ENCODE measurements around the gene ATP6V1G3.
"Not testable (repeated sequence)": the region's sequence is repeated elsewhere in the genome, so short reads cannot be mapped to it uniquely, and the experiment has no call there.

ATP6V1G3 gene

GRCh38 chr1:198538579-198539364, 1.7 kb downstream of the ATP6V1G3 start:
- no peaks in the 10 kb centered on the region for H3K36me3 ChIP-seq (ENCODE audit: control insufficient read depth, insufficient read depth, low read length)
- H3K4me1 ChIP-seq (ENCODE audit: control insufficient read depth, insufficient read depth, low read length): no peaks in the 10 kb centered on the region
- H3K9ac ChIP-seq (ENCODE audit: low read depth, low read length): no peak overlapping the region
- H3K9me3 ChIP-seq (ENCODE audit: control insufficient read depth, insufficient read depth, low read length): no peaks in the 10 kb centered on the region
- no peaks in the 10 kb centered on the region for H3K27me3 ChIP-seq (ENCODE audit: control insufficient read depth, insufficient read depth, low read length)
- H3K4me3 ChIP-seq (ENCODE audit: low read depth, low read length): no peak overlapping the region

GRCh38 chr1:198535631-198536030, 4.8 kb downstream of the ATP6V1G3 start:
- no peak overlapping the region for H3K9ac ChIP-seq (ENCODE audit: low read depth, low read length)
- no peaks in the 10 kb centered on the region for H3K27me3 ChIP-seq (ENCODE audit: control insufficient read depth, insufficient read depth, low read length)
- no peaks in the 10 kb centered on the region for H3K36me3 ChIP-seq (ENCODE audit: control insufficient read depth, insufficient read depth, low read length)
- no peak overlapping the region for H3K4me3 ChIP-seq (ENCODE audit: low read depth, low read length)
- no peaks in the 10 kb centered on the region for H3K4me1 ChIP-seq (ENCODE audit: control insufficient read depth, insufficient read depth, low read length)
- H3K9me3 ChIP-seq (ENCODE audit: control insufficient read depth, insufficient read depth, low read length): no peaks in the 10 kb centered on the region

GRCh38 chr1:198534548-198535418, 5.7 kb downstream of the ATP6V1G3 start:
- H3K9me3 ChIP-seq (ENCODE audit: control insufficient read depth, insufficient read depth, low read length): no peaks in the 10 kb centered on the region
- no peaks in the 10 kb centered on the region for H3K27me3 ChIP-seq (ENCODE audit: control insufficient read depth, insufficient read depth, low read length)
- no peaks in the 10 kb centered on the region for H3K4me1 ChIP-seq (ENCODE audit: control insufficient read depth, insufficient read depth, low read length)
- H3K4me3 ChIP-seq (ENCODE audit: low read depth, low read length): no peak overlapping the region
- H3K36me3 ChIP-seq (ENCODE audit: control insufficient read depth, insufficient read depth, low read length): no peaks in the 10 kb centered on the region
- no peak overlapping the region for H3K9ac ChIP-seq (ENCODE audit: low read depth, low read length)

- Histone ChIP-seq H3K4me1 (ENCODE audit: control insufficient read depth, insufficient read depth, low read length) (no peaks in the 10 kb centered on the region), H3K4me3 (ENCODE audit: low read depth, low read length) (no peak overlapping the region), H3K27me3 (ENCODE audit: control insufficient read depth, insufficient read depth, low read length) (no peaks in the 10 kb centered on the region)
Observed at GRCh38 chr1:198531891-198532290, 8.6 kb downstream of the ATP6V1G3 start.

GRCh38 chr1:198530953-198531352, 9.5 kb downstream of the ATP6V1G3 start:
- Histone ChIP-seq H3K9me3 (ENCODE audit: control insufficient read depth, insufficient read depth, low read length) (no peaks in the 10 kb centered on the region), H3K4me3 (ENCODE audit: low read depth, low read length) (no peak overlapping the region), H3K4me1 (ENCODE audit: control insufficient read depth, insufficient read depth, low read length) (no peaks in the 10 kb centered on the region), H3K36me3 (ENCODE audit: control insufficient read depth, insufficient read depth, low read length) (no peaks in the 10 kb centered on the region), H3K9ac (ENCODE audit: low read depth, low read length) (no peak overlapping the region), H3K27me3 (ENCODE audit: control insufficient read depth, insufficient read depth, low read length) (no peaks in the 10 kb centered on the region)

More at GRCh38 chr1:198531891-198532290, 8.6 kb downstream of the ATP6V1G3 start:
- no peaks in the 10 kb centered on the region for H3K36me3 ChIP-seq (ENCODE audit: control insufficient read depth, insufficient read depth, low read length)
- no peak overlapping the region for H3K9ac ChIP-seq (ENCODE audit: low read depth, low read length)
- H3K9me3 ChIP-seq (ENCODE audit: control insufficient read depth, insufficient read depth, low read length): no peaks in the 10 kb centered on the region

GRCh38 chr1:198529414-198529813, 11.1 kb downstream of the ATP6V1G3 start:
- Histone ChIP-seq H3K27me3 (ENCODE audit: control insufficient read depth, insufficient read depth, low read length) (no peaks in the 10 kb centered on the region), H3K4me1 (ENCODE audit: control insufficient read depth, insufficient read depth, low read length) (no peaks in the 10 kb centered on the region), H3K4me3 (ENCODE audit: low read depth, low read length) (no peak overlapping the region), H3K36me3 (ENCODE audit: control insufficient read depth, insufficient read depth, low read length) (no peaks in the 10 kb centered on the region), H3K9ac (ENCODE audit: low read depth, low read length) (no peak overlapping the region), H3K9me3 (ENCODE audit: control insufficient read depth, insufficient read depth, low read length) (no peaks in the 10 kb centered on the region)

- Histone ChIP-seq H3K4me3 (ENCODE audit: low read depth, low read length) (no peak overlapping the region), H3K27me3 (ENCODE audit: control insufficient read depth, insufficient read depth, low read length) (no peaks in the 10 kb centered on the region), H3K36me3 (ENCODE audit: control insufficient read depth, insufficient read depth, low read length) (no peaks in the 10 kb centered on the region), H3K9me3 (ENCODE audit: control insufficient read depth, insufficient read depth, low read length) (no peaks in the 10 kb centered on the region), H3K9ac (ENCODE audit: low read depth, low read length) (no peak overlapping the region), H3K4me1 (ENCODE audit: control insufficient read depth, insufficient read depth, low read length) (no peaks in the 10 kb centered on the region)
Observed at GRCh38 chr1:198528364-198528763, 12.1 kb downstream of the ATP6V1G3 start.

GRCh38 chr1:198524556-198524955, 15.9 kb downstream of the ATP6V1G3 start:
- Histone ChIP-seq H3K4me1 (ENCODE audit: control insufficient read depth, insufficient read depth, low read length) (peaks cover 18% of the 10 kb centered on the region), H3K36me3 (ENCODE audit: control insufficient read depth, insufficient read depth, low read length) (no peaks in the 10 kb centered on the region), H3K27me3 (ENCODE audit: control insufficient read depth, insufficient read depth, low read length) (no peaks in the 10 kb centered on the region)

GRCh38 chr1:198524127-198524526, 16.4 kb downstream of the ATP6V1G3 start:
- not testable (repeated sequence) for H3K4me3 ChIP-seq (ENCODE audit: low read depth, low read length); H3K9me3 ChIP-seq (ENCODE audit: control insufficient read depth, insufficient read depth, low read length); H3K36me3 ChIP-seq (ENCODE audit: control insufficient read depth, insufficient read depth, low read length); H3K9ac ChIP-seq (ENCODE audit: low read depth, low read length); H3K27me3 ChIP-seq (ENCODE audit: control insufficient read depth, insufficient read depth, low read length)
- H3K4me1 ChIP-seq (ENCODE audit: control insufficient read depth, insufficient read depth, low read length): peaks cover 21% of the 10 kb centered on the region

More at GRCh38 chr1:198524556-198524955, 15.9 kb downstream of the ATP6V1G3 start:
- H3K9ac ChIP-seq (ENCODE audit: low read depth, low read length): no peak overlapping the region
- no peak overlapping the region for H3K4me3 ChIP-seq (ENCODE audit: low read depth, low read length)
- no peaks in the 10 kb centered on the region for H3K9me3 ChIP-seq (ENCODE audit: control insufficient read depth, insufficient read depth, low read length)

- peaks cover 21% of the 10 kb centered on the region for H3K4me1 ChIP-seq (ENCODE audit: control insufficient read depth, insufficient read depth, low read length)
- H3K36me3 ChIP-seq (ENCODE audit: control insufficient read depth, insufficient read depth, low read length): no peaks in the 10 kb centered on the region
- no peaks in the 10 kb centered on the region for H3K9me3 ChIP-seq (ENCODE audit: control insufficient read depth, insufficient read depth, low read length)
- no peak overlapping the region for H3K4me3 ChIP-seq (ENCODE audit: low read depth, low read length)
- H3K9ac ChIP-seq (ENCODE audit: low read depth, low read length): no peak overlapping the region
- no peaks in the 10 kb centered on the region for H3K27me3 ChIP-seq (ENCODE audit: control insufficient read depth, insufficient read depth, low read length)
Observed at GRCh38 chr1:198523182-198523950, 17.1 kb downstream of the ATP6V1G3 start.

GRCh38 chr1:198520524-198521254, 19.8 kb downstream of the ATP6V1G3 start:
- Histone ChIP-seq H3K9me3 (ENCODE audit: control insufficient read depth, insufficient read depth, low read length) (no peaks in the 10 kb centered on the region), H3K4me1 (ENCODE audit: control insufficient read depth, insufficient read depth, low read length) (peaks cover 21% of the 10 kb centered on the region), H3K4me3 (ENCODE audit: low read depth, low read length) (no peak overlapping the region), H3K27me3 (ENCODE audit: control insufficient read depth, insufficient read depth, low read length) (no peaks in the 10 kb centered on the region), H3K9ac (ENCODE audit: low read depth, low read length) (no peak overlapping the region), H3K36me3 (ENCODE audit: control insufficient read depth, insufficient read depth, low read length) (no peaks in the 10 kb centered on the region)
